HCT116 (cell line): ENCODE results near the gene HLCS. TPM values are rescaled to one million over a fixed set of nuclear protein-coding genes. Genes with fewer than 3 reads are reported as not detected.

Experiments
- ATAC-seq: fragments of 200-7000 bp; cut with Tn5 transposase; 2 replicates; pipeline ENCODE4 v1.9.1; 2020; ENCODE audit warnings: mild to moderate bottlenecking, moderate library complexity
- BruUV-seq: library from RNA; stranded (reverse); fragments of 400-500 nt; replicated peaks from 2 replicates; lab custom pipeline; 2021; lab: Mats Ljungman, UMichigan
- CTCF ChIA-PET: fragments of 300-600 bp; sonication (Branson Sonifier 250); formaldehyde crosslinking; loops from one replicate; lab custom pipeline; 2021; ENCODE audit warnings: antibody characterized with exemption; lab: Charles Lee
- POLR2A ChIA-PET: fragments of 300-600, 350-600 bp; sonication (Branson Sonifier 250); formaldehyde crosslinking; loops from one replicate; lab custom pipeline; 2021; ENCODE audit warnings: antibody characterized with exemption; lab: Charles Lee
- RAD21 ChIA-PET, 2 experiments: fragments of 300-600 bp; sonication (Branson Sonifier 250); formaldehyde crosslinking; loops; one replicate each; lab custom pipeline; 2023; ENCODE audit warnings: low total read pairs in 2 of 2; ENCODE audit not compliant: uncharacterized antibody in 2 of 2, unreplicated experiment in 2 of 2, low non-redundant PET in 1 of 2; lab: Charles Lee
- DNase-seq: peaks from one replicate; pipeline ENCODE4 v3.0.0-alpha.2; 2010; ENCODE audit warnings: low read depth, low spot score
- H2AFZ ChIP-seq: fragments of 200-600 bp; shearing (Covaris generic), sonication (generic); 2 replicates; pipeline ENCODE4 v1.6.1; 2017; ENCODE audit warnings: low read depth, mixed run types, mixed read lengths, antibody characterized with exemption, low read length; ENCODE audit not compliant: poor library complexity, severe bottlenecking
- H3K27ac ChIP-seq: 2 replicates; pipeline ENCODE4 v1.5.1; 2012; ENCODE audit warnings: low read depth, low read length
- H3K27me3 ChIP-seq: fragments of 200-600 bp; sonication (generic); 2 replicates; pipeline ENCODE4 v1.6.1; 2016; ENCODE audit warnings: mixed run types, low read length, mixed read lengths; ENCODE audit not compliant: insufficient read depth
- H3K36me3 ChIP-seq, 2 experiments: fragments of 200-500 bp in 1 of 2; fragments of 200-600 bp in 1 of 2; sonication (Bioruptor generic) in 1 of 2; sonication (generic) in 1 of 2; 2 replicates each; pipeline versions ENCODE4 v1.5.1 to v1.6.1; 2014 to 2016; ENCODE audit warnings: low read length in 2 of 2, inconsistent platforms in 1 of 2, mixed read lengths in 1 of 2, mixed run types in 1 of 2; ENCODE audit not compliant: insufficient read depth in 2 of 2, control insufficient read depth in 1 of 2
- H3K4me1 ChIP-seq, 2 experiments: fragments of 200-600 bp in 1 of 2; sonication (generic) in 1 of 2; 2 replicates each; pipeline versions ENCODE4 v1.5.1 to v1.6.1; 2012 to 2017; ENCODE audit warnings: low read length in 2 of 2, inconsistent platforms in 1 of 2, mild to moderate bottlenecking in 1 of 2, mixed read lengths in 1 of 2, mixed run types in 1 of 2, moderate library complexity in 1 of 2; ENCODE audit not compliant: insufficient read depth in 2 of 2, control insufficient read depth in 1 of 2
- H3K4me2 ChIP-seq: fragments of 200-600 bp; sonication (generic); 2 replicates; pipeline ENCODE4 v1.6.1; 2017; ENCODE audit warnings: mixed run types, low read length, mixed read lengths
- H3K4me3 ChIP-seq, 2 experiments: fragments of 200-600 bp in 1 of 2; sonication (generic) in 1 of 2; replicated peaks in 1 of 2; 2 replicates each; pipeline ENCODE4 v1.5.1; 2011 to 2016; ENCODE audit warnings: low read length in 2 of 2, control low read depth in 1 of 2, low read depth in 1 of 2, mild to moderate bottlenecking in 1 of 2, mixed read lengths in 1 of 2, mixed run types in 1 of 2
- H3K79me2 ChIP-seq: fragments of 200-600 bp; sonication (generic); 2 replicates; pipeline ENCODE4 v1.6.1; 2017; ENCODE audit warnings: mild to moderate bottlenecking, mixed run types, low read length, moderate library complexity, mixed read lengths; ENCODE audit not compliant: insufficient read depth
- H3K9ac ChIP-seq: fragments of 200-600 bp; sonication (generic); 2 replicates; pipeline ENCODE4 v1.6.1; 2016; ENCODE audit warnings: low read length, mixed read lengths
- H3K9me2 ChIP-seq: fragments of 200-600 bp; sonication (generic), shearing (Covaris generic); 2 replicates; pipeline ENCODE4 v1.6.1; 2017; ENCODE audit warnings: mixed run types, mild to moderate bottlenecking, moderate library complexity; ENCODE audit not compliant: insufficient read depth
- H3K9me3 ChIP-seq, 2 experiments: fragments of 200-500 bp in 1 of 2; fragments of 200-600 bp in 1 of 2; sonication (Bioruptor generic) in 1 of 2; sonication (generic) in 1 of 2; 2 replicates each; pipeline ENCODE4 v1.6.1; 2014 to 2017; ENCODE audit warnings: low read length in 2 of 2, mixed read lengths in 2 of 2, inconsistent platforms in 1 of 2, low read depth in 1 of 2, mild to moderate bottlenecking in 1 of 2, mixed run types in 1 of 2, moderate library complexity in 1 of 2; ENCODE audit not compliant: control insufficient read depth in 1 of 2, insufficient read depth in 1 of 2
- H4K20me1 ChIP-seq: fragments of 200-600 bp; sonication (generic), shearing (Covaris generic); 2 replicates; pipeline ENCODE4 v1.6.1; 2017; ENCODE audit warnings: mixed run types, mild to moderate bottlenecking, moderate library complexity; ENCODE audit not compliant: insufficient read depth
- CTCF ChIP-seq, 3 experiments: fragments of 200-600 bp in 1 of 3; sonication (generic) in 1 of 3; IDR thresholded peaks in 2 of 3; conservative IDR thresholded peaks in 1 of 3; 2 replicates each; pipeline ENCODE4 v1.5.1; 2012 to 2017; ENCODE audit warnings: low read depth in 2 of 3, low read length in 2 of 3, antibody characterized with exemption in 1 of 3, borderline replicate concordance in 1 of 3, control low read depth in 1 of 3, mild to moderate bottlenecking in 1 of 3, mixed read lengths in 1 of 3, mixed run types in 1 of 3, moderate library complexity in 1 of 3; ENCODE audit not compliant: insufficient read depth in 1 of 3
- POLR2A ChIP-seq: IDR thresholded peaks from 2 replicates; pipeline ENCODE4 v1.7.0; 2011; ENCODE audit warnings: borderline replicate concordance; ENCODE audit not compliant: insufficient read depth, insufficient read length; ENCODE audit errors: extremely low read depth
- SP1 ChIP-seq: IDR thresholded peaks from 2 replicates; pipeline ENCODE4 v1.6.1; 2012; ENCODE audit warnings: low read depth
- ZNF274 ChIP-seq: fragments of 200-500 bp; sonication (Bioruptor generic); IDR thresholded peaks from 2 replicates; pipeline ENCODE4 v1.6.1; 2014; ENCODE audit warnings: mild to moderate bottlenecking, low read depth, low read length, inconsistent platforms
- intact Hi-C: fragments of 100-400 bp; cut with micrococcal nuclease; formaldehyde crosslinking; loops from 2 replicates; pipeline ENCODE4 v1.10.0; 2022
- total RNA-seq: library from RNA; stranded (reverse); gene quantifications from one replicate; pipeline ENCODE4 v1.2.1, GENCODE V29; 2021; ENCODE audit not compliant: unreplicated experiment
- TF ChIP-seq, protein P1 (sequence below): IDR thresholded peaks from 2 replicates; pipeline ENCODE4 v1.6.1; 2012
- TF ChIP-seq, protein P2 (sequence below): IDR thresholded peaks from 2 replicates; pipeline ENCODE4 v1.6.1; 2012; ENCODE audit warnings: low read depth

The HLCS gene
- total RNA-seq, 1 experiment from 2014 or later = 18.5 TPM

DNA sequence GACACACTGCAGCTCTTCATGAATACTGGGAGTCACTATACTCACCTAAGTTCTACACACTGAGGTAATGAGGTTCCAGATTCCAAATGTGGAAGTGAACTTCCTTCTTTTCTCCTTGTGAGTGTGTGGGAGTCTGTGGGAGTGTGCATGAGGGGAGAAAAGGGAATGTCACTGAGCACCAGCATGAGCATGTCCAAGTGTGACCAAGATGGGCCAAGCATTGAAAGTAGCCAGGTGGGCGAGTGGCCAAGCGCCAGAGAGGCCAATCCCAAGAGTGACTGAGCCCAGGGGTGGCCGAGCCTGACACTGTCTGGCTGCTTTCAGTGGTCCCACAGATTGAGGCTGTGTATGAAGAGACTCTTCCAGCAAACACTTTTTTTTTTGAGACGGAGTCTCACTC is 132.3 kb downstream of the HLCS start:
- Histone ChIP-seq H4K20me1 (no peaks in the 10 kb centered on the region), H3K4me3 (no peak overlapping the region), H3K79me2 (no peaks in the 10 kb centered on the region), H3K36me3 (no peaks in the 10 kb centered on the region), H3K4me2 (no peak overlapping the region), H3K27ac (no peak overlapping the region), H3K4me1 (peaks cover 0 to 6% of the 10 kb centered on the region in 2 experiments; a peak in 1 of 4 replicates), H3K9me3 (no peaks in the 10 kb centered on the region), H3K9me2 (no peaks in the 10 kb centered on the region), H3K27me3 (no peaks in the 10 kb centered on the region), H2AFZ (no peak overlapping the region), H3K9ac (no peak overlapping the region)
- ChIA-PET RAD21 (no interaction called here), POLR2A (no interaction called here), CTCF (no interaction called here)
- DNase-seq = no peak
- no TSS peak for BruUV-seq
- TF ChIP-seq, protein P1, sequence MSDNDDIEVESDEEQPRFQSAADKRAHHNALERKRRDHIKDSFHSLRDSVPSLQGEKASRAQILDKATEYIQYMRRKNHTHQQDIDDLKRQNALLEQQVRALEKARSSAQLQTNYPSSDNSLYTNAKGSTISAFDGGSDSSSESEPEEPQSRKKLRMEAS = no peak
- TF ChIP-seq SP1 (no peak), CTCF (IDR thresholded peaks at IDR 0.05 in 2 of 3, conservative IDR thresholded peaks at IDR 0.05 in 1 of 3; ENCODE audit: borderline replicate concordance in 1 of 3, insufficient read depth in 1 of 3, low read depth in 2 of 3, low read length in 2 of 3) (no peak), POLR2A (no peak), ZNF274 (no peak)
- TF ChIP-seq, protein P2, sequence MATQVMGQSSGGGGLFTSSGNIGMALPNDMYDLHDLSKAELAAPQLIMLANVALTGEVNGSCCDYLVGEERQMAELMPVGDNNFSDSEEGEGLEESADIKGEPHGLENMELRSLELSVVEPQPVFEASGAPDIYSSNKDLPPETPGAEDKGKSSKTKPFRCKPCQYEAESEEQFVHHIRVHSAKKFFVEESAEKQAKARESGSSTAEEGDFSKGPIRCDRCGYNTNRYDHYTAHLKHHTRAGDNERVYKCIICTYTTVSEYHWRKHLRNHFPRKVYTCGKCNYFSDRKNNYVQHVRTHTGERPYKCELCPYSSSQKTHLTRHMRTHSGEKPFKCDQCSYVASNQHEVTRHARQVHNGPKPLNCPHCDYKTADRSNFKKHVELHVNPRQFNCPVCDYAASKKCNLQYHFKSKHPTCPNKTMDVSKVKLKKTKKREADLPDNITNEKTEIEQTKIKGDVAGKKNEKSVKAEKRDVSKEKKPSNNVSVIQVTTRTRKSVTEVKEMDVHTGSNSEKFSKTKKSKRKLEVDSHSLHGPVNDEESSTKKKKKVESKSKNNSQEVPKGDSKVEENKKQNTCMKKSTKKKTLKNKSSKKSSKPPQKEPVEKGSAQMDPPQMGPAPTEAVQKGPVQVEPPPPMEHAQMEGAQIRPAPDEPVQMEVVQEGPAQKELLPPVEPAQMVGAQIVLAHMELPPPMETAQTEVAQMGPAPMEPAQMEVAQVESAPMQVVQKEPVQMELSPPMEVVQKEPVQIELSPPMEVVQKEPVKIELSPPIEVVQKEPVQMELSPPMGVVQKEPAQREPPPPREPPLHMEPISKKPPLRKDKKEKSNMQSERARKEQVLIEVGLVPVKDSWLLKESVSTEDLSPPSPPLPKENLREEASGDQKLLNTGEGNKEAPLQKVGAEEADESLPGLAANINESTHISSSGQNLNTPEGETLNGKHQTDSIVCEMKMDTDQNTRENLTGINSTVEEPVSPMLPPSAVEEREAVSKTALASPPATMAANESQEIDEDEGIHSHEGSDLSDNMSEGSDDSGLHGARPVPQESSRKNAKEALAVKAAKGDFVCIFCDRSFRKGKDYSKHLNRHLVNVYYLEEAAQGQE = no peak
- intact Hi-C loops = no loop called here
- no peak for ATAC-seq
